Anterior cingulate cortex (tissue), 58 donors: ENCODE measurements around the gene KIAA1671.

Experiments
- DNase-seq, 58 donors: peaks; one replicate each; lab custom pipeline; 2025; lab: John Stamatoyannopoulos, UW

KIAA1671 gene

GRCh38 chr22:25061134-25061533 is 108.6 kb downstream of the KIAA1671 start:
- no peak for DNase-seq

GRCh38 chr22:25061605-25062376 is 109.3 kb downstream of the KIAA1671 start:
- no peak for DNase-seq

DNA sequence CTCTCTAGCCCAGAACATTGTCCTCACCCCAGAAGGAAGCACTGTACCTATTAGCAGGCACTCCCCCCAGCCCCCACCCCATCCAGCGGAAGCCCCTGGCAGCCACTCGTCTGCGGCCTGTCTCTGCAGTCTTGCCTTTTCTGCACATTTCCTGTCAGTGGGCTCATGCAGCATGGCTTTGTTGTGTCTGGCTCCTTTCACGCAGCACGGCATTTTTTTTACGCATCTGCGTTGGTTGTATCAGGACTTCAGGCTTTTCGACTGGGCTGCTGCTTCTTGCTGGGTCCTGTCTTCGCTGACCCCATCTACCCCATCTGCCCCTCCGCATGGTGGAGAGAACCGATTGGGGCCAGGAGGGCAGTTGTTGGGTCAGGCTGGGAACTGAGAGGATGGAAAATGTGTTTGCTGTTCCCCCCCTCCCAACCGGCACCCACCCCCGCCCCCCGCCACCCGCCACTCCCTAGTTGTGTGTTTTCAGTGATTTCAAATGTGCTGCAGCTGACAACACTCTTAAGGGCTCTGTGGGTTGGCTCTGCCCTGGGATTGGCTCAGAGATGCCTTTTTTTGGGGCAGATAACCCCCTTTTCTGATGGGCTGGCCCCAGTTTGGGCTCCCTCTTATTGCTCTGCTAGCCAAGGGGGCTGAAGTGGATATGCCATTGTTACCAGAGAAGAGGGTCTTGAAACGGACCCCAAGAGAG is 110.0 kb downstream of the KIAA1671 start:
- no peak for DNase-seq

GRCh38 chr22:25064894-25065560 is 112.5 kb downstream of the KIAA1671 start:
- DNase-seq = peak in 3 of 58 donors; percentile 14 to 26 (median 17)

GRCh38 chr22:25066861-25067435 is 114.4 kb downstream of the KIAA1671 start:
- no peak for DNase-seq

GRCh38 chr22:25067851-25068421 is 115.4 kb downstream of the KIAA1671 start:
- peak in 47 of 58 donors; percentile 17 to 82 (median 59) for DNase-seq

DNA sequence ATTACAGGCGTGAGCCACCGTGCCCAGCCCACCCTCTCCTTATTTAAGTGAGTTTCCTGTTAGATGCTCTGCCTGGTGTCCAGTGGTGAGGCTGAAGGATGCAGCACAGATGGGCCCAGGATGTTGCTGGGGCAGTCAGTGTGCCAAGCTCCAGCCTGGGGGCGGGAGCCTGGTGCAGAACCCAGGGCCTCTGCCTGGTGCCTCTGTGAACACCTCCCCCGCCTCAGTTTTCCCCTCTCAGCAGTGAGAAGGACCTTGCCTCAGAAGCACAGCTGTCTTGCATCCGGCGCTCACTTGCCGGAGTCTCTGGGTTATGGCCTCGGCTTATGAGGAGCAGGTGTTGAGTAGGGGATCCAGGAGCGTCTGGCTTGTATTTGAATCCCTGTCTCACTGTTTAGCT is 116.2 kb downstream of the KIAA1671 start:
- no peak for DNase-seq

DNA sequence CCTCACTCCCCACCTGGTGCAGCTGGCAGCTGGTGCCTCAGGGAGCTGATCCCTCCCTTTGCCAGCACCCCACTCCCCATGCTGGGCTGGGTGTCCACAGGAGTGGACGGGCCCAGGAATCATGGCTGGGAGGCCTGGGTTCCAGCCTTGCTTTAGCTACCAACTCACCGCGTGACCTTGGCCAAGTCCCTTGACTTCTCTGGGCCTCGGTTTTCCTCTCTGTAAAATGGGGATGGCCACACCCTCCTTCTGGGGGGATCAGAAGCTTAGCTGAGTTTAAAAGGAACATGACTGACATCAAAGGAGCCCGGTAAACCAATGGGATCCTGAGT is 116.9 kb downstream of the KIAA1671 start:
- DNase-seq = no peak

GRCh38 chr22:25069758-25070481 is 117.4 kb downstream of the KIAA1671 start:
- DNase-seq = no peak

DNA sequence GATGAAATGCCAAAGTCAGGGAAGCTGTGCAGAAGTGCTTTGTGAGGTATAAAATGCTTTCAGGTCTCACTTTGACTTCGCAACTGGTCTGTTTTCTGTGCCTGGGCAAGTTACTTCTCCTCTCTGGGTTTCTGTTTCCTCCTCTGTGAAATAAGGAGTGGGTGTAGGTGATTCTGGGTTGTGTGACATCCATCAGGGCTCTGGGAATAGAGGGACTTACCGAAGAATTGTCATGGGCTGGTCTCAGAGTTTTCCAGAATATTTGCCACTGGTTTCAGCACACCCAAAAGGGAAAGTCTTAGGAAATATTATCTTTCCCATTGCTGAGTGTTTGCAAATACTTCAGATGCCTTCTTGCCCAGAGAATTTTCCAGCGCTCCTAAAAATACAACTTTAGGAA is 118.4 kb downstream of the KIAA1671 start:
- no peak for DNase-seq

- DNase-seq = no peak
Measured at GRCh38 chr22:25071720-25072119, 119.2 kb downstream of the KIAA1671 start.

DNA sequence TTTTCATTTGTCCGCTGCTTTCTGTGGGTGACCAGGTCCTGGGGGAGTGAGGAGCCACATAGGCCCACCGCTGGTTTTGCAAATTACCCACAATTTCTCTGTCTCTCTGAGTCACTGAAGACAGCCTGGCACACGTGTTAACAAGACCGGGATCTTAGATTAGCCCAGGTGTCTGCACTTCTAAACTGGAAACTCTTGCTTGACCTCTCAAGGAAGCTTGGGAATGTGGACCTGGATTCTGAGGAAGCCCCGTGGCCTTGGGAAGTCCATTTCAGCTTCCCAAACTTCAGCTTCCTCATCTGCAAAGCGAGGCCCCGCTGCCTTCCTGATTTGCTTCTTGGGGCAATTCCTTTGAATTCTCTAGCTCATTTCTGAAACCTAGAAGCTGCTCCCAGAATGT is 119.9 kb downstream of the KIAA1671 start:
- DNase-seq = no peak

DNA sequence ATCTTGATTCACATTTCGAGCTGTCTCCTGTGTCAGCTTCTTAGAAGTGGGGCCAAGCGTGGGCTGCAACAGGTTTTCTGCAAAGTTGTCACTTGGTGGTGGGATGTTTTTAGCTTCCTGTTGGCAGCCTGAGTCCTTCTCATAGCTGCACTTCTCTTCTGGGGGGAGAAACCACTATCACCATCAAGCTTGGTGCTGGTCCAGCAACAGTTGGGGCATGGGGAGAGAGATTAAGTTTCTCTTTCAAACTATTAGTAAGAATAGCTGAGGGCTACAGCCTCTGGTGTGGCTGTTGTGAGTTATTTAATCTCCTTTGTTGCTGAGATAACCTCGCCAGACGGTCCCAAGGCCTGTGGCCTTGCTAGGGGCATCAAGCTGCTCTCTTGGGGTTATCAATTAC is 123.8 kb downstream of the KIAA1671 start:
- DNase-seq = no peak

DNA sequence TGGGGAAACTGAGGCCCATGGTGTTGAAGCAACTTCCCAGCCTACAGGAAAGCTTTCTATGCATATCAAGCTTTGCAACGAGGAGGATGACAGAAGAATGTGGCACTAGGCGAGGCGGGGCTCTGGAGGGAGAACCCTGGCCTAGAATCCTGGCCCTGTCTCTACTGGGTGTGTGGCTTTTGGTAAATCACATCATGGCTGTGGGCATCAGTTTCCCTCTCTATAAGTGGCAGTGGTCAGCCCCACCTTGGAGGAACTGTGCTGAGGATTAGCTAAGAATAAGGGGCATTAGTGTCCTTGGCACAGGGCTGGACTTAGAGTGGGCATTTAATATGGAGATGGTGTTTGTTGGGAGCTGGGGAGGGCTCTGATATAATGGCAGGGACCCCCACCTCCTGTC is 124.5 kb downstream of the KIAA1671 start:
- DNase-seq = no peak

DNA sequence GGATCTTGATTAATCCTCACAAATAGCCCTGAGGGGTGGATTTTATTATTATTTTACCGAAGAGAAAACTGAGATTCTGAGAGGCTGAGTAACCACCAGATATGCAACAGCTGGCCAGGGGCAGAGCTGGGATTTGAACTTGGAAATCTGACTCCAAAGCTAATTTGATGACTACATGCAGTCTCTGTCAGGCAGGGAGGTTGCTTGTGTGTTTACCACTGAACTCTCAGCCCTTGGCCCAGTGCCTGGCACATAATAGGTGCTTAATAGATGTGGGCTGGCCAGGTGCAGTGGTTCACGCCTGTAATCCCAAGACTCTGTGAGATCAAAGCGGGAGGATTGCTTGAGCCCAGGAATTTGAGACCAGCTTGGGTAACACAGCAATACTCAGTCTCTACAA is 125.4 kb downstream of the KIAA1671 start:
- DNase-seq = no peak

DNA sequence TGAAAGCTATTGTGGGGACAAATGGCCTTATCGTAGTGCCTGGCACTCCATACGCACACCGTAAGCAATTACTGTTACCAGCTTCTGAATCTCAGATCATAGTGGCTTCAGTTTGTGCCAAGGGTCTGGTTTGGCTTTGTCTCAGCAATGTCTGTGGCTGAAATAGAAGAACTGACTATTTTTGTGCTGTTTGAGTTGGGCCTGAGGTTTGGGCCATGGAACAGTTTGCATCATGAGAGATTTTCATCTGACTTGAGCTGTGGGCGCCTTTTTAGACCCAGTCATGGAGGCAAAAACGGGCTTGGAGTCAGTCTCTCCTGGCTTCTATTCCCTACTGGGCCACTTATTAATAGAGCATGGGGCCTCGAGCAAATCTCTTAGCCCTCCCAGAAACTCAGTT is 126.1 kb downstream of the KIAA1671 start:
- no peak for DNase-seq

DNA sequence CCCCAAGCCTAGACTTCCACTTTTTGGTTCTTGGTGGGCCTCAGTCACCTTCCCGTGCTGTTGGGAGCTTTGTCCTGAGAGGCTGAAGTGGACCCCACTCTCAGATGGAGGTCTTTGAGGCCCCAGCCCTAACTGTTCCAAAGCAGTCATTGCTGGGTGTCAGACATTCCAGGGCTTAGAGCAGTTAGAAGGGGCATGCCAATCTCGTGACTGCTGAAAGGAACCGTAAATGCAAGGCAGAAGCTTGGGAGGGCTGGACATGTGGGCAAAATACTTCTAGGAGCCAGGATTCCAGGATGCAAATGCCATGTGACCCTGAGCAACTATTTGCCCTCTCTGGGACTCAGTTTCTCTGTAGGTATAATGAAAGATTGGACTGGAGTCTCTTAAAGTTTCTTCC is 128.3 kb downstream of the KIAA1671 start:
- DNase-seq = no peak

- DNase-seq = peak in 3 of 58 donors; percentile 13 to 40 (median 15)
Measured at GRCh38 chr22:25081409-25081824, 128.9 kb downstream of the KIAA1671 start.

DNA sequence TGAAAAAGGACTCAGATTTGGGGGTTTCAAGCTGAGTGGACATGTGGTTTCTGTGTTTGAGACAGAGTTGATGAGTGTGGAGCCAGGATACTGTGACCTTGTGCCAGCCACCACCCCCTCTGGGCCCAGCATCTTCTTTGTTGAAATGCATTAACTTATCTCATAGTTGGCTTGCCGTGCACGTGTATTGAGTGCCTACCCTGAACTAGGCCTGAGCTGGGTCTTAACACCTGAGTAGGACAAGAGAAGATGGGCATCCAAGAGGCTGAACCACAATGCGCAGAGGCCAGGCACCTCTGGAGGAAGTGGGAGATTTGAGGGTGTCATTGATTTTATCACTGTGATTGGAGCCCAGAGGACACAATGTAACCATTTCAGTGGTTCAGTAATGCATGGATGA is 129.6 kb downstream of the KIAA1671 start:
- no peak for DNase-seq
